ENCODE measurements around the gene SMIM36. TPM values are rescaled to one million over a fixed set of nuclear protein-coding genes. Genes with fewer than 3 reads are reported as not detected.
"Not testable (repeated sequence)": the region's sequence is repeated elsewhere in the genome, so short reads cannot be mapped to it uniquely, and the experiment has no call there.

SMIM36 gene
- polyA plus RNA-seq, 4 donors: 0.07 to 0.27 TPM; not detected in 2

- DNase-seq (ENCODE audit: low read depth in 4 of 4, low spot score in 3 of 4): no peak
Observed at GRCh38 chr17:55418369-55419268, 92.6 kb downstream of the SMIM36 start.

GRCh38 chr17:55417411-55418268, 93.6 kb downstream of the SMIM36 start:
- DNase-seq (ENCODE audit: low read depth in 4 of 4, low spot score in 3 of 4): no peak

- no peak for DNase-seq (ENCODE audit: low read depth in 4 of 4, low spot score in 3 of 4)
Observed at GRCh38 chr17:55416470-55417052, 94.7 kb downstream of the SMIM36 start.

- no peak for DNase-seq (ENCODE audit: low read depth in 4 of 4, low spot score in 3 of 4)
Observed at GRCh38 chr17:55416000-55416399, 95.3 kb downstream of the SMIM36 start.

DNA sequence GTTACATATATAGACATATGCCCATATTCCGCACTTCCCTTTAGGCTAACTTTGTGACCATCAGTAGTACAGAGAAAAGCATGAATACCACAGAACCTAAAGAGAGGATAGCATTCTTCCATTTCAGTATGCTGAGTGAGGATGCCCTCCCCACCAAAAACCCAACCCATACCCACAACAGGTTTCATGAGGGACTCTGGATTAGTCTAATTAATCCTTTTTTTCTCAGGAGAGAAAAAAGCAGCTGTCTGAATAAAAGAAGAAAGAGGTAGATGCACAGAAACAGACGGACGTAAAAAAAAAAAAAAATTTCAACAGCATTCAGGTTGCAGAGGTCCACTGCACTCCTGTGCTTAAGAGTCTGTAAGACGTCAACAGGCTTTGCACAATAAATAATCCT, 96.3 kb downstream of the SMIM36 start:
- DNase-seq (ENCODE audit: low read depth in 4 of 4, low spot score in 3 of 4): no peak

- DNase-seq (ENCODE audit: low read depth in 4 of 4, low spot score in 3 of 4): no peak
Observed at GRCh38 chr17:55413825-55414489, 97.3 kb downstream of the SMIM36 start.

GRCh38 chr17:55411463-55411855, 99.8 kb downstream of the SMIM36 start:
- DNase-seq (ENCODE audit: low read depth in 4 of 4, low spot score in 3 of 4): no peak

DNA sequence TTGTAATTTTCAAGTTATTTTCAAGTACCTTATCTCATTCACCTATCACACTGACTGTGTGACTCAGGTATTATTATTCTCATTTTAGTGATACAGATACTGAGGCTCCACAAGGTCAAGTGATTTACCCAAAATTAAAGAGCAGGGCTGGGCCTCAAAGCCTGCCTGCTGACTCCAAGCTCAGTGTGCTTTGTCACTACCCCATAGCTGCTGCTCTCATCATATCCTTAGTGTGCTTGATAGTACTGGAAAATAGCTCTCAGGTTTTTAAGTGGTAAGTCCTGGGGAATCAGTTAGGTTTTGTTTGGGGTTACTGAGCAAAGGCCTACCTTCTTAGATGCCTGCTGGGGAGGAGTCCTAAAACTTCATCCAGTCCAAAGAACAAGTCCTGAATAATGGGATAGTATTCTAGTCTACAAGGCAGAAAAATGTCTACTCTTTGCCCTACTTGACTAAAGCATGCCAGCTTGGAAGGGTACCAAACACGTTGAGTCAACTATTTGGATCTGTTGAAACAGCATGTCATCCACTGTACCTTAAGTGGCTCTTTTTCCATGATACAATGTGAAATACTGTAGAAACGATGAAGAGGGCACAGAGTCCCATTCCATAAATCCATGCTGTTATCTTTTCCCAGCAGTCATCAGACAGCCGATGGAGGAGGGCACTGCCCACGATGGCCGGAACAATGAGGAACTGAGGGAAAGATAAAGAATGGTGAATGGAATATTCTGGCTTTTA, 100.4 kb downstream of the SMIM36 start:
- no peak for DNase-seq (ENCODE audit: low read depth in 4 of 4, low spot score in 3 of 4)

GRCh38 chr17:55409030-55409800, 102.0 kb downstream of the SMIM36 start:
- no peak for DNase-seq (ENCODE audit: low read depth in 4 of 4, low spot score in 3 of 4)

DNA sequence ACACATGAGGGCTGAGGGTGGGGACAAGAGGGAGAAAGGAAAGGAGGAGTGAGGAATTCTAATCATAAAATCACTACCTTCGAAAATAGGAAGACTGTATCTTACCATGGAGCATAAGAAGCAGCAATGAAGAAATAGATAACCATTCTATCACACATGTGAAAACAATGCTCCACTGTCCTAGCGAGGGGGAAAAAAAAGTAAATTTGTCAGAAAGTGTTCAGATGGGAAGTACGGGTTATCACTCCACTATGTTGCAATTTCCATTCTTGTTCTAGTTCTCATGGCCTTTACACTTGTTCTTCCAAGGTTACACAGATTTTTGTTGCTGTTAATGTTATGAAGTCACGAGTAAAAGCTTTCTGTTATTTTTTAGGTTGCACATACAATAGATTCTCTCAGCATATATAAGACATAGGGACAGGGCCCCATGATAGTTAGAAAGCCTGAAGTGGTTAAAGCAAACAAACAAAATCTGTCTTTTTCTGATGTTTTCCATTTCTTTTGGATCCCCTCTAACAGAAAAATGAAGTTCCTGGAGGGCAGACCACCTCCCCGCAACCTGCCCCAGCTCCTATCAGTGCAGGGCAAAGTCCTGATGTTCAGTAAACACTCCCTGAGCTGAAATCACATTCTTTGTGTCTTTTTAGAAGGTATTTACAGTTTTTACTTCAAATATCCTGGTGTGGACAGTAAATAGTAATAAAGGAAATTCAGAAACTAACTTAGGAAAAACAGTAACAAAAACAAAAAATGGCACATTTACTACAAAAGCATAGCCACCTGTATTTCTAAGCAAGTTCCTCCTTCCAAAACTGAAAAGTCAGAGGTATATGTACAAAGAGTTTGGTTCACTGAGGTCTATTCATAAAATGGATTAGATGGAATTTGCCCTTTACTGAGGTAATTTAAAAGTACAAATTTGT, 103.3 kb downstream of the SMIM36 start:
- no peak for DNase-seq (ENCODE audit: low read depth in 4 of 4, low spot score in 3 of 4)

- no peak for DNase-seq (ENCODE audit: low read depth in 4 of 4, low spot score in 3 of 4)
Observed at GRCh38 chr17:55405600-55405999, 105.7 kb downstream of the SMIM36 start.

GRCh38 chr17:55404197-55404596, 107.1 kb downstream of the SMIM36 start:
- not testable (repeated sequence) for DNase-seq (ENCODE audit: low read depth in 4 of 4, low spot score in 3 of 4)

GRCh38 chr17:55402374-55402773, 108.9 kb downstream of the SMIM36 start:
- no peak for DNase-seq (ENCODE audit: low read depth in 4 of 4, low spot score in 3 of 4)

Other genes starting within 250 kb of the SMIM36 start
- 1 to 10 TPM; 5.9 to 7.5 (median 6.1) TPM for gene HLF, start 246.5 kb downstream of the SMIM36 start, polyA plus RNA-seq (ENCODE audit: insufficient read length in 4 of 4)
- 10 to 100 TPM; 20.1 to 28.7 (median 22.0) TPM for gene MMD, start 89.6 kb downstream of the SMIM36 start, polyA plus RNA-seq (ENCODE audit: insufficient read length in 4 of 4)
- 10 to 100 TPM; 62.3 to 88.6 (median 72.1) TPM for gene TMEM100, start 211.4 kb upstream of the SMIM36 start, polyA plus RNA-seq (ENCODE audit: insufficient read length in 4 of 4)
- 10 to 100 TPM; 19.0 to 31.6 (median 29.5) TPM for gene PCTP, start 239.6 kb upstream of the SMIM36 start, polyA plus RNA-seq (ENCODE audit: insufficient read length in 4 of 4)

Measured in left renal pelvis (tissue), 4 donors.